BLaER1 treated with 17β-estradiol and CSF1 and Interleukin-3, amounts not matched to agents 10 nM and 100 nM (cell line): ENCODE measurements around the gene MT4.

Experiments used
- H3K27ac ChIP-seq, 11 experiments: shearing (Covaris generic); formaldehyde crosslinking; 2 replicates each; pipeline ENCODE4 v1.8.1; 2022
- H3K27me3 ChIP-seq, 11 experiments: shearing (Covaris generic); formaldehyde crosslinking; 2 replicates each; pipeline ENCODE4 v1.8.1; 2022
- H3K36me3 ChIP-seq, 11 experiments: shearing (Covaris generic); formaldehyde crosslinking; 2 replicates each; pipeline ENCODE4 v1.8.1; 2022
- H3K4me1 ChIP-seq, 10 experiments: shearing (Covaris generic); formaldehyde crosslinking; 2 replicates each; pipeline ENCODE4 v1.8.1; 2022
- H3K4me2 ChIP-seq, 11 experiments: shearing (Covaris generic); formaldehyde crosslinking; 2 replicates each; pipeline ENCODE4 v1.8.1; 2022
- H3K4me3 ChIP-seq, 10 experiments: shearing (Covaris generic); formaldehyde crosslinking; 2 replicates each; pipeline ENCODE4 v1.8.1; 2022
- H3K9ac ChIP-seq, 11 experiments: shearing (Covaris generic); formaldehyde crosslinking; 2 replicates each; pipeline ENCODE4 v1.8.1; 2022
- H3K9me3 ChIP-seq, 11 experiments: shearing (Covaris generic); formaldehyde crosslinking; replicated peaks in 1 of 11; 2 replicates each; pipeline ENCODE4 v1.8.1; 2022
- H4K20me1 ChIP-seq, 11 experiments: shearing (Covaris generic); formaldehyde crosslinking; 2 replicates each; pipeline ENCODE4 v1.8.1; 2022
- Cebpa-rat ChIP-seq, 11 experiments: shearing (Covaris generic); IDR thresholded peaks; 2 replicates each; pipeline ENCODE4 v1.8.1; 2022

MT4 gene

DNA sequence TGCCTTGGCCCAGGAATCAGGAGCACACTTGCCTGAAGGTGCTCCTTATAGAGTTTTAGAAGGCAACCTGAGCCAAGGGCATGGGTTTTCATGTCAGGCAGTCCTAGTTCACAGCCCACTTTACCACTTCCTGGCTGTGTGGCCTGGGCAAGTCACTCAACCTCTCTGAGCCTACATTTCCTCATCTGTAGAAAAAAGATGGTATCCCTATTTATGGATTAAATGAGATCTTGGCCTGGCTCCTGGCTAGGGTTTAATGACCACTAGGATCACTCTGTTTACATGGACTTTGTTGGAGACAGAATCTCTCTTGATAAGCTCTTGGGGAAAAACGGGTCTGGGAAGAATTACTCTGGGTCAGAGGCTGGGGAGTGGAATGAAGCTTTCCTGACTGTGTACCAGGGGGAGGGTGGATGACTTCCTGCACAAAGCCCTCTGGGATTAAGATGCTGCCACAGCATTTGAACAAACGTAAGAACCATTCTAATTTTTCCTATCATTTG, 45.8 kb downstream of the MT4 start:
- Histone ChIP-seq H3K27me3 (peaks cover 0 to 12% (median 8%) of the 10 kb centered on the region in 11 experiments; a peak in 19 of 22 replicates), H3K4me2 (peak overlapping the region; percentile 96 to 100 (median 99)), H3K36me3 (no peaks in the 10 kb centered on the region), H3K4me3 (peak overlapping the region in 1 of 10 experiments; percentile 73; a peak in 1 of 20 replicates), H3K27ac (peak overlapping the region in 9 of 11 experiments; percentile 2 to 81 (median 48); a peak in 8 of 22 replicates), H3K4me1 (peaks cover 42 to 53% (median 48%) of the 10 kb centered on the region in 10 experiments), H3K9ac (peak overlapping the region in 6 of 11 experiments; percentile 18 to 71 (median 54); a peak in 7 of 22 replicates), H3K9me3 (no peaks in the 10 kb centered on the region), H4K20me1 (0 out of 22 replicates have a peak, but pooled peaks cover 0 to 6% (median 0%) of the 10 kb centered on the region in 11 experiments)
- no peak for TF ChIP-seq Cebpa-rat (IDR thresholded peaks at IDR 0.05)

DNA sequence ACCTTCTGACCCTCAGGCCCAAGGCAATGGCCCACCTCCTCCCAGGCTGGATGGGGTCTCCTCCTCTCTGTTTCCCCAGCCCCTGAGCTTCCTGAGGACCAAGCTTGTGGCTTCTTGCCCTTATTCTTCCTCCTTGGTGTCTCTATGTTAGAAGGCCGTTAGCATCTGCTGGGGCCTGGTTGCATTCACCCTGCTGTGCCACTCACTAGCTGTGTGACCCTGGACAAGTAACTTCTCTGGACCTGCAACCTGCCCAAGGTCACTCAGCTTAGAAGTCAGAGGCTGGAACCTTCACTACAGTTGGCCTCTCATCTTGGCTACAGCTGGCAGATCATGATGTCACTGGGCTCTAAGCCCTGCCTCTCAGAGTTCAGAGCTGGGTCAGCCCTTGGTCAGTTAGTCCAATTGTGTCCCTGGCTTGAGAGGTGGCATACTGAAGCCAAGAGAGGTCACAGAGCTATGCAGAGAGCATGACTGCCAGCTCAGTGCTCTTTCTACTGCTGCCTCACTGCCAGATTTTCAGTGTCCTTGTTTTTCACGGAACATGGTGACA, 46.5 kb downstream of the MT4 start:
- Histone ChIP-seq H4K20me1 (0 out of 22 replicates have a peak, but pooled peaks cover 0 to 6% (median 0%) of the 10 kb centered on the region in 11 experiments), H3K4me3 (no peak overlapping the region), H3K36me3 (no peaks in the 10 kb centered on the region), H3K9ac (peak overlapping the region in 3 of 11 experiments; percentile 18 to 71 (median 70); a peak in 2 of 22 replicates), H3K9me3 (no peaks in the 10 kb centered on the region), H3K27ac (peak overlapping the region in 4 of 11 experiments; percentile 30 to 81 (median 71); a peak in 6 of 22 replicates), H3K4me1 (peaks cover 42 to 49% (median 48%) of the 10 kb centered on the region in 10 experiments), H3K4me2 (peak overlapping the region; percentile 96 to 100 (median 99)), H3K27me3 (peaks cover 4 to 19% (median 15%) of the 10 kb centered on the region in 11 experiments)
- TF ChIP-seq Cebpa-rat (IDR thresholded peaks at IDR 0.05): no peak

DNA sequence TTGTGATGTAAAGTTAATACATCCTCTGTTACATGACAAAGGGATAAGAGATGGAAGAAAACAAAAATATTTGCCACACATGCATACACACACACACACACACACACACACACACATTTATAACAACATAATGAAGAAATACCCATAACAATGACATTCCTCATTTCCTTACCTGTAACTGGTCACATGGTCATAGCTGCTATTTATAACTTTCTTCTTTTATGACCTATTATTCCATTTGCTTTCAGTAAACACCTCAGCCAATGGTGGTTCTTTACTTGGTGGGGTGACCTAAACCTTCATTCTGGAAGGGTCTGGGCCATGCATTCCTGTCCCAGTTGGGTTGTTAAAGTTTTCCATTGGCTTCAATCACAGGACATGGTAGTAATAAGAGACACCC, 48.8 kb downstream of the MT4 start:
- H3K27me3 ChIP-seq: peaks cover 28 to 43% (median 38%) of the 10 kb centered on the region in 11 experiments
- H3K36me3 ChIP-seq: no peaks in the 10 kb centered on the region
- no peak overlapping the region for H3K4me3 ChIP-seq
- peaks cover 24 to 34% (median 29%) of the 10 kb centered on the region in 10 experiments for H3K4me1 ChIP-seq
- no peak overlapping the region for H3K4me2 ChIP-seq
- H4K20me1 ChIP-seq: peaks cover 0 to 11% (median 0%) of the 10 kb centered on the region in 11 experiments; a peak in 3 of 22 replicates
- TF ChIP-seq Cebpa-rat (IDR thresholded peaks at IDR 0.05): no peak
- H3K9ac ChIP-seq: no peak overlapping the region
- H3K9me3 ChIP-seq: peaks cover 0 to 6% (median 0%) of the 10 kb centered on the region in 11 experiments; a peak in 1 of 22 replicates
- no peak overlapping the region for H3K27ac ChIP-seq

DNA sequence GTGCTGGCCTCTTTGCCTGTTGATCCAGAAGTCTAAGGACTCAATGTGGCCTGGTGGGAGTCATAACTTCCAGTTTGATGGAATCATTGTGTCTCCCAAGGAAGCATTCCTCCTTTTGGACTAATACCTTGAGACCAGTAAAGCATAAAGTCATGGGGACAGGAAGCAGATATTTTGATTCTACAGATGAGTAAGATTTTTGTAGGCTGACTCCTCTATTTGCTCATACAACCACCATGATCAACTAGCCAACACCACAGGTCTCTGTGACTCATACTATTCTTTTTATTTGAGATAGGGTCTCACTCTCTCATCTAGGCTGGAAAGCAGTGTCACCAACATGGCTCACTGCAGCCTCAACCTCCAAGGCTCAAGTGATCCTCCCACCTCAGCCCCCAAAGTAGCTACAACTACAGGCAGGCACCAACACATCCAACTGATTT, 49.7 kb downstream of the MT4 start:
- Histone ChIP-seq H3K27me3 (peaks cover 36 to 51% (median 47%) of the 10 kb centered on the region in 11 experiments), H3K4me1 (peaks cover 19 to 26% (median 21%) of the 10 kb centered on the region in 10 experiments), H3K9ac (no peak overlapping the region), H3K36me3 (no peaks in the 10 kb centered on the region), H3K4me2 (no peak overlapping the region), H4K20me1 (peaks cover 0 to 9% (median 0%) of the 10 kb centered on the region in 11 experiments; a peak in 3 of 22 replicates), H3K9me3 (peaks cover 0 to 6% (median 0%) of the 10 kb centered on the region in 11 experiments; a peak in 1 of 22 replicates), H3K27ac (no peak overlapping the region), H3K4me3 (no peak overlapping the region)
- no peak for TF ChIP-seq Cebpa-rat (IDR thresholded peaks at IDR 0.05)

DNA sequence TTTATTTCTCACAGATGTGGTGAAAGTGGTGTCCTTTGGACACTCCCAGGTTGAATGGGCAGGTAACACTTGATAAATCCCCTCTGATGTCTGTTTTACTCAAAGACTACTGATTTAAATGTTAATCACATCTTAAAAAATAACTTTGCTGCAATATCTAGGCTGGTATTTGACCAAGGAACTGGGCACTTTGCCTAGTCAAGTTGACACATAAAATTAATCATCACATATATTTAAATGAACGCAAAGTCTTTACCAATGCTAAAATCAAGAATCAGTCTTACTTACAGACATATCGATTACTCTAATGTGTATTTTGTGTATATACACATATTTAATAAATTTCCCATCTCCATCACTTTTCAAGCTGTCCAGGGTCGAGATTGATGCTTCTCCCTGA, 50.5 kb downstream of the MT4 start:
- no peak overlapping the region for H3K9ac ChIP-seq
- H3K27me3 ChIP-seq: peaks cover 44 to 59% (median 55%) of the 10 kb centered on the region in 11 experiments
- peaks cover 13 to 19% (median 14%) of the 10 kb centered on the region in 10 experiments for H3K4me1 ChIP-seq

DNA sequence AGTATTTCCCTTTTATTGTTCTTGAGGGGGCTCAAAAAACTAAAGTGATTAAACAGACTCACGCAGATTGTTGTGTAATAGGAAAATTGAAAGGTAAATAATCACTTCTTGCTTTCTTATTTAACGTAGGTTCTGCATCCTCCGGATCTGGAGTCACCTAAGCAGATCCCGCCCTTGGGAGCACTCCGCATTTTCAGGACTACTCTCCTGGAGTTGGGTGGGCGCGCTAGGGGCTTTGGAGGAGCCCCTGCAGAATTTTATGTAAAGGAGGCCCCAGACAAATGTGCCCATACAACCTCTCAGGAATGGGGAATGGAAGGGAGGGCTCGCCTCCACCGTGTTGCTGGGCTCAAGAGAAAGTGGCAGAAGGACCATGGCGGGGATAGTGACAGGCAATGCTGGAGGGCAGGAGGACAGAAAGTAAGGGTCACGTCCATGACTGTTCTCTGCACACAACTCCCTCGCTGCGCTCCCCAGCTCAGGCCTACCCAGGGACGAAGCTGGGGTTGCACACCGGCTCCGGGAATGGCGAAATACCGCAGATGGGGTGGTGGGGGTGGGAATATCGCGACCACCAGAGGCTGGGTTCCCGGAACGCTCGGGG, 51.8 kb downstream of the MT4 start:
- Histone ChIP-seq H3K27me3 (peaks cover 47 to 73% (median 65%) of the 10 kb centered on the region in 11 experiments), H4K20me1 (peaks cover 0 to 9% (median 0%) of the 10 kb centered on the region in 11 experiments; a peak in 3 of 22 replicates), H3K4me2 (peak overlapping the region in 3 of 11 experiments; percentile 9 to 55 (median 22); a peak in 4 of 22 replicates)

More for the DNA sequence above, 50.5 kb downstream of the MT4 start:
- no peak overlapping the region for H3K27ac ChIP-seq
- H3K4me3 ChIP-seq: no peak overlapping the region
- no peak overlapping the region for H3K4me2 ChIP-seq
- H3K36me3 ChIP-seq: no peaks in the 10 kb centered on the region
- TF ChIP-seq Cebpa-rat (IDR thresholded peaks at IDR 0.05): no peak
- peaks cover 0 to 9% (median 0%) of the 10 kb centered on the region in 11 experiments; a peak in 3 of 22 replicates for H4K20me1 ChIP-seq
- H3K9me3 ChIP-seq: peaks cover 0 to 6% (median 0%) of the 10 kb centered on the region in 11 experiments; a peak in 1 of 22 replicates

DNA sequence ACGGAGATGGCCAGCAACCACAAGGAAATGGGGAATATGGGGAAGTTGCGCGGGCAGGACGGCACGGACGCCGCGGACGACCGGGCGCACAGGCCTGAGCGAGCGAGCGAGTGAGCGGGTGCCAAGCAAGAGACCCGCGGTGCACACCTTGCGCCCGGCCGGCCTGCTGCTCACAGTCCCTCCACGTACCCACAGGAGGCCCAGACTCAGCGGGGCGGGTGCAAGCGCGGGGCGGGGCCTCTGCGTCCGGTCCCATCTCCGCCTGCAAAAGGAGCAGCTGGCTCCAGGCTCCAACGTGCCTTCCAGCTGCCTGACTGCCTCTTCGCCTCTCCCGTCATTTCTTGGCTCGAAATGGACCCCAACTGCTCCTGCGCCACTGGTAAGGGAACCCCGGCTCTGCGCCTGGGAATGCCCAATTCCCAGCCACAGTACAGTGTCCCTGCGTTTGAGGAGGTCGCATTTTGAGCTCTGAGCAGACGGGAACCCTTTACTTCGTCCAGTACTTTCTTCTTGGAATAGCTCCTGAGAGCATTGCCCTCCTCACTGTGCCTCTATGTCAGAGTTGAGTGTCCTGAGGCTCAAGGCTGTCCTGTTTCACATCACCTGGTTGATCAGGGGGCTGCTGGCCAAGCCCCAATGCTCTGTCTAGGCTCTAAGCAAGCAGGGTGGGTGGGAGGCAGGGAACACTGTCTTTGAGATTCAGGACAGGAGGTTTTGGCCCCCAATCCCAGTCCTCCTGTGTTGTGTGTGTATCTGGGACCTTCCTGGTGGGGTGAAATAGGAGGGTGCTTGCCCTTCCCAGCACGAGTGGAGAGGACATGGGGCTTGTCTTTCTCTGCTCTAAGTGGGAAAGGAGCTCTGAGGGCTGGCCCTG, 52.6 kb downstream of the MT4 start:
- Histone ChIP-seq H3K27me3 (peaks cover 51 to 78% (median 73%) of the 10 kb centered on the region in 11 experiments), H3K4me3 (no peak overlapping the region), H3K4me1 (0 out of 20 replicates have a peak, but pooled peaks cover 0 to 5% (median 0%) of the 10 kb centered on the region in 10 experiments), H3K9me3 (peaks cover 0 to 6% (median 0%) of the 10 kb centered on the region in 11 experiments; a peak in 1 of 22 replicates), H3K36me3 (no peaks in the 10 kb centered on the region), H3K4me2 (peak overlapping the region in 4 of 11 experiments; percentile 9 to 55 (median 17); a peak in 4 of 22 replicates), H3K9ac (no peak overlapping the region), H4K20me1 (peaks cover 0 to 9% (median 0%) of the 10 kb centered on the region in 11 experiments; a peak in 3 of 22 replicates), H3K27ac (no peak overlapping the region)
- TF ChIP-seq Cebpa-rat (IDR thresholded peaks at IDR 0.05): no peak

More for the DNA sequence above, 51.8 kb downstream of the MT4 start:
- peaks cover 0 to 6% (median 0%) of the 10 kb centered on the region in 11 experiments; a peak in 1 of 22 replicates for H3K9me3 ChIP-seq
- no peak overlapping the region for H3K4me3 ChIP-seq
- H3K27ac ChIP-seq: no peak overlapping the region
- no peak overlapping the region for H3K9ac ChIP-seq
- no peak for TF ChIP-seq Cebpa-rat (IDR thresholded peaks at IDR 0.05)
- peaks cover 0 to 5% (median under 1%) of the 10 kb centered on the region in 10 experiments; a peak in 10 of 20 replicates for H3K4me1 ChIP-seq
- H3K36me3 ChIP-seq: no peaks in the 10 kb centered on the region

DNA sequence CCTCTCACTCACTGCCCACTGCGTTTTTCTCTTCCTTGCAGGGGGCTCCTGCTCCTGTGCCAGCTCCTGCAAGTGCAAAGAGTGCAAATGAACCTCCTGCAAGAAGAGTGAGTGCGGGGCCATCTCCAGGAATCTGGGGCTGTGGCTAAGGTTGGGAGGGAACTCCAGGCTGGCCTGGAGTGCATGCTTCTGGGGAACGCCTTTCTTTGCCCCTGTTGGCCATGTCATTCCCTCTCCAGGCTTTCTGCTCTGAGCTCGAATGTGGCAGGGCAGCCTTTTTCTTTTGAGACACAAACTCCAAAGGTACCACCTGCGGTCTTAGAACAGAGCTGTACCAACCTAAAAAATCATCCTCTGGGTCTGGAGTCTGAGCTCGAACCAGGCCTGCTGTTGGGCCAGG, 53.3 kb downstream of the MT4 start:
- Histone ChIP-seq H3K4me1 (0 out of 20 replicates have a peak, but pooled peaks cover 0 to 5% (median 0%) of the 10 kb centered on the region in 10 experiments), H3K9me3 (peaks cover 0 to 6% (median 0%) of the 10 kb centered on the region in 11 experiments; a peak in 1 of 22 replicates), H3K36me3 (no peaks in the 10 kb centered on the region), H4K20me1 (peaks cover 0 to 9% (median 0%) of the 10 kb centered on the region in 11 experiments; a peak in 3 of 22 replicates), H3K4me2 (no peak overlapping the region), H3K9ac (no peak overlapping the region), H3K4me3 (no peak overlapping the region), H3K27me3 (peaks cover 57 to 85% (median 80%) of the 10 kb centered on the region in 11 experiments), H3K27ac (no peak overlapping the region)
- no peak for TF ChIP-seq Cebpa-rat (IDR thresholded peaks at IDR 0.05)
